Measurements from ENCODE around the gene HHEX.
"Not testable (repeated sequence)": the region's sequence is repeated elsewhere in the genome, so short reads cannot be mapped to it uniquely, and the experiment has no call there.

The HHEX gene

DNA sequence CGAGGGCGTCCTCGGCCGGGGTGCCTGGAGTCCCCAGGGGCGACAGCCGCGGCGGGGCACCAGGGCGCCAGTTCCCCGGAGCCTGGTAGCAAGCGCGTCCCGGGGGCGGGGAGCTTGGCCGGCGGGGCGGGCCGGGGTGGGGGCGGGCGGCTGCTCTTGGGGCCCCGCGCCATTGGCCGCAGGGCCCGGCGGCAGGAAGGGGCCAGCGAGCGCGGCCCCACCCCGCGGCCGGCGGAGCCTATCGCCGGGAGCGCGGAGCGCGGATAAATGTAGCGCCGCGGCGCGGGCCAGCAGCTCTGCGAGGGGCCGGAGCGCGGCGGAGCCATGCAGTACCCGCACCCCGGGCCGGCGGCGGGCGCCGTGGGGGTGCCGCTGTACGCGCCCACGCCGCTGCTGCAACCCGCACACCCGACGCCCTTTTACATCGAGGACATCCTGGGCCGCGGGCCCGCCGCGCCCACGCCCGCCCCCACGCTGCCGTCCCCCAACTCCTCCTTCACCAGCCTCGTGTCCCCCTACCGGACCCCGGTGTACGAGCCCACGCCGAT, at the start of gene HHEX:
Gene HHEX (plus strand): TSS at position 293 of the 548 bp plus-strand sequence. CDS start 32 bp downstream, at position 325.
- FAIRE-seq = no peak

DNA sequence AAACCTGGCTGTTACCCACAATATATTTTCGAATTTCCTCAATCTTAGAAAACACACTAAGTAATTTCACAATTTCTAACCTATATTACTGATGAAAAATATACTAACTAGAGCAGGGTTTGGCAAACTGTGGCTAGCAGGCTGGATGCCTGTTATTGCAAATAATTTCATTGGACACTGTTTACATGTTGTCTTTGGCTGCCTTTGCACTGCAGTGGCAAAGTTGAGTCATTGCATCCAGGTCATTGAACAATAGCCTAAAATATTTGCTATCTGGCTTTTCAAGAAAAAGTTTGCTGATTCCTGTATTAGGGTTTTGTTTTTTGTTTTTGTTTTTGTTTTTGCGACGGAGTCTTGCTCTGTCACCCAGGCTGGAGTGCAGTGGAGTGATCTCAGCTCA, 49.6 kb upstream of the HHEX start:
- FAIRE-seq = no peak

DNA sequence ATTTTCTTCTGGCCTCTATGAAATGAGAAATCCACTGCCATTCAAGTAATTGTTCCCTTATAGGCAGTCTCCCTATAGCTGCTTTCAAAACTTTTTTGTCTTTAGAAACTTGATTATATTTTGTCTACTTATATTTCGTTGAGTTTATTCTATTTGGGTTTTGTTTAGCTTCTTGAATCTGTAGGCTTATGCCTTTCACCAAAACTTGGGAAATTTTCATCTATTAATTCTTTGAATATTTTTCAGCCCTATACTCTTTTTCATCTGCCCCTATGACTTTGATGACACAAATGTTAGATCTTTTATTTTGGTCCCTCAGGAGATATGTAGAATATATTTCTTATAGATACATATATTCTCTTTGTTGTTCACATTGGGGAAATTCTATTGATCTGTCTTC, 48.3 kb upstream of the HHEX start:
- no peak for FAIRE-seq

DNA sequence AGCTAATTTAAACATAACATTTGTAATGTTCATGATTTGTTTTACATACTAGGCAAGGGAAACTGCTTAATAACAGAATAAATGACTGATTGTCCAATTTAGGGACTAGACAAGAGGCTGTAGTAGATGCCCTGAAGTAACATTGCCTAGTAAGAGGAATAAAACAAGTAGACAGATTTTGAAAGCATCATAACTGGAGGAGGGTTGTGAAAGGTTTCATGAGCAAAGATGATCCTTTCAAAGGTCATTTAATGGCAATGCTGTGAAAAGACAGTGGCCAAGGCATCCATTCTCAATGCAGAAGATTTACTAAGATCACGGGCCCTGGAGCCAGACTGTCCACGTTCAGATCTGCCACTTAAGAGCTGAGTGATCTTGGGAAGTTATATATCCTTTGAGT, 44.8 kb upstream of the HHEX start:
- no peak for FAIRE-seq

DNA sequence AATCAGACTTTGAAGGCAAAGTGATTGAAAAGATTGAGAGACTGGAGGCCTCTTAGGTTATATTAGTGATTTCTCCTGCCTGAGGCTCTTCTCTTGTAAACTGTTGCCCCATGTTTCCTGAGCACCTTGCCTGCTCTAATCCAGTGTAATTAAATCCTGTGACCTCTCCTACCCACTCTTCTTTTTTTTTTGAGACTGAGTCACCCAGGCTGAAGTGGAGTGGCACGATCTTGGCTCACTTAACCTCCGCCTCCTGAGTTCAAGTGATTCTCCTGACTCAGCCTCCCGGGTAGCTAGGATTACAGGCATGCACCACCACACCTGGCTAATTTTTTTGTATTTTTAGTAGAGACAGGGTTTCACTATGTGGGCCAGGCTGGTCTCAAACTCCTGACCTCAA, 38.9 kb upstream of the HHEX start:
- not testable (repeated sequence) for FAIRE-seq

DNA sequence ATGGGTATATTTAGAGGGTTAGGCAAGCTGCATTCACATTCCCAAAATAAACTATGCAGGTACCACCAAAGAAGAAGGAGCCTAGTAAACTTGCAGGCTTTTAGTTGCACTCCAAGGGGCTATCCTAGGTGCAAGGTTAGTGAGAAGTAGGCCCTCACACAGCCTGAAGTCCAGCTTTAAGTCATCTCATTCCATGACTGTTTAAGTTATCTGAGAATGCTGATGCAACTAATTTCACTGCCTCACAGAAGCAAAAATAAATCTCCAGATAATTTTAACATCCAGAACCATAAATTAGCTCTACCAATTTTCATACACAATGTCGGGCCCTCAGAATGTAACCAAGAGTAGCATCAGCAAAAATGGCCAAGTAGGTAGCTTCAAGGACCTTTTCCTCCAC, 34.3 kb upstream of the HHEX start:
- no peak for FAIRE-seq

DNA sequence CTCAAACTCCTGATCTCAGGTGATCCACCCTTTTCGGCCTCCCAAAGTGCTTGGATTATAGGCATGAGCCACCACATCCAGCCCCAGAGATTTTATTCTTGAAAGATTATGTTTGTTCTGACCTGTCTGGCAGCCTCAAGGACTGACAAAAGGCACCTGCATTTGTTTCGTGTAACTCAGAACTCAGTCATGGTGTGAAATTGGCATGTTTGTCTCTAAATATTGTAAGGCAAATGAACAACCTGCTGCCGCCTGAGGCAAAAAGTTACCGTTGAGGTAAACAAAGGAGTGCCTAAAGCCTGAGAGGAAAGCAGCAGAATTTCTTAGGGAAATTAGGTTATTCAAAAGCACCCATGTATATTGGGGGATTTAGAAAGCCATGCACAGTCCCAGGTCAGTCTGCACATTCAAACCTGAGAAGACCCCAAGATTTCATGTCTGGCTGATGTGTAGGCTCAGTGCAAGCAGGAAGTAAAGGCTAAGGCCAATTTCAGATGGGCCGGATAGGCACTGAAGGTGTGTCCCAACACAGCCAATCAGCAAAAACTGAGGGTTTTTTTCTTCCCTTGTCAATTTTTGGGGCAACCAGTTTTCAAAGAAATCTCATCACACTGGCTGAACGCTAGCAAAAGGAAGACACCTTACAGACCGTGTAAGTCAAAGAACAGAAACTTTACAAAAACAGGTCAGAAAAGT, 33.3 kb upstream of the HHEX start:
- FAIRE-seq = no peak

DNA sequence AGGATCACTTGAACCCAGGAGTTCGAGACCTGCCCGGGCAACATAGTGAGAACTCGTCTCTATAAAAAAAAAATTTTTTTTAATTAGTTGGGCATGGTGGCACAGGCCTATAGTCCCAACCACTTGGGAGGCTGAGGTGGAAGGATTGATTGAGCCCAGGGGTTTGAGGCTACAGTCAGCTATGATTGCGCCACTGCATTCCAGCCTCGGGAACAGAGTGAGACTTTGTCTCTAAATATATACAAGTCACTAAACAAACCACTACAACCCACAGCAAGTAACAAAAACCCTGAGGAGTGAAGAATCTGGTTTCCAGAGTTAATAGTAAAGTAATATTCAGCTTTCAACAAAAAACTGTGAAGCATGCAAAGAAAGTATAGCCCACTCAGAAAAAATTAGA, 32.7 kb upstream of the HHEX start:
- no peak for FAIRE-seq

DNA sequence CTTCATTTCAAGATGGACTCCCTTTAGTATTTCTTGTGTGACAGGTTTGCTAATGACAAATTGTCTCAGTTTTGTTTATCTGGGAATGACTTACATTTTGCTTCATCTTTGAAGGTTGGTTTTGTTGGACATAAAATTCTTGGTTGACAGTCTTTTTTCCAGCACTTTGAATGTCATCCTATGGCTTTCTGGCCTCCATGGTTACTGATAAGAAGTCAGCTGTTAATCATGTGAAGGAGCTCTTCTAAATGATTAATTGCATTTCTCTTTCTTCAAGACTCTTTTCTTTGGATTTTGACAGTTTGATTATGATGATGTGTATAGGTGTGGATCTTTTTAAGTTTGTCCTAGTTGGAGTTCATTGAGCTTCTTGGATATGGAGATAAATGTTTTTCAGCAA, 26.9 kb upstream of the HHEX start:
- no peak for FAIRE-seq

DNA sequence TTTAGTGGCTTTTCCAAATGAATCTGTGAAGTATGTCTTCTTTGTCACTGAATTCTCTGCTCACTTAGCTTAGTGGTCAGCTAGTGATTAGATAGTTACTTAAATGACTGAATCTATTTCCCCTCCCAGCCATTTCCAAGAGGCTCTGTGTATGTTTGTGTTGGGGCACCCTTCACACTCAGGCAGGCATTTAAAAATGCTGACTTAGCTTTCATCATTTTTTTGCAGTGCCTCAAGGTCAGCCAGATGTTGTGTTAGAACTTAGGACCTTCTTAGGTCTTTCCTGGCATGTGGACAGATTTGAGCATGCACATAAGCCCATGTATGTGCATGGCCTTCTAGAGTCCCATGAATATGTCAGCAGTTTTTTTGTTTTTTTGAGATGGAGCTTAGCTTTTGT, 25.4 kb upstream of the HHEX start:
- no peak for FAIRE-seq

DNA sequence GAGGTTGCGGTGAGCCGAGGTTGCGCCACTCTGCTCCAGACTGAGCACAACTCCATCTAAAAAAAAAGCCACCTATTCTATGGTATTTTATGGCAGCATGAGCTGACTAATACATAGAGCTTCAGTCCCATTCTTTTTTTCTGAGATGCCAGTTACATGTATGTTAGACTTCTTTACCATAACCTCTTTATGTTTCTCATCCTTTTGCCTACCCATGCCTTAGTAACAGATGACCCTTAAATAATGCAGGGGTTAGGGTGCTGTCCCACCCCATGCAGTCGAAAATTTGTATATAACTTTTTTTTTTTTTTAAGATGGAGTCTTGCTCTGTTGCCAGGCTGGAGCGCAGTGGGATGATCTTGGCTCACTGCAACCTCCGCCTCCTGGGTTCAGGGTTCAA, 22.7 kb upstream of the HHEX start:
- no peak for FAIRE-seq

DNA sequence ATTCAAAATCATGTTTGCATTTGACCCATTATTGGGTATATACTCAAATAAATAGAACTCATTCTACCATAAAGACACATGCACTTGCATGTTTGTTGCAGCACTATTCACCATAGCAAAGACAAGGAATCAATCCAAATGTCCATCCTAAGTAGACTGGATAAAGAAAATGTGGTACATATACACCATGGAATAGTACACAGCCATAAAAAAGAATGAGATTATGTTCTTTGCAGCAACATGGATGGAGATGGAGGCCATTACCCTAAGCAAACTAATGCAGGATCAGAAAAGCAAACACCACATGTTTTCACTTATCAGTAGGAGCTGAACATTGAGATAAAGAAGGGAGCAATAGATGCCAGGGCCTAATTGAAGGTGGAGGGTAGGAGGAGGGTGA, 12.0 kb upstream of the HHEX start:
- no peak for FAIRE-seq

DNA sequence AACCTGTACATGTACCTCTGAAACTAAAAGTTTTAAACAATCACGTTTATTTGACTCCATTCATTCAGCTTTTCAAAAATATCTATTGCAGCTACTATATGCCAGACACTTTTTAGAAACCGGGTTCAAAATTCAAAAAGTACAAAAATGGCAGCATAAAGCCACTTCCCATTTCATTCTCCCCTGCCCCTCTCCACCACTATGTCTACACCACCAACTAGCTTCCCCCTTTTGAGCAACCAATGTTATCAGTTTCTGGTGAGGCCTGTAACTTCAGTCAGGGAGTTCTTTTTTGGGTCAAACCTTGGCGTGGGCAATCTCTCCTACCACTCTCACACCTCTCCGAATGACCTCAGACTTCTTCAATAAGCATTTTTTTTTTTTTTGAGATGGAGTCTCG, 11.5 kb upstream of the HHEX start:
- no peak for FAIRE-seq

DNA sequence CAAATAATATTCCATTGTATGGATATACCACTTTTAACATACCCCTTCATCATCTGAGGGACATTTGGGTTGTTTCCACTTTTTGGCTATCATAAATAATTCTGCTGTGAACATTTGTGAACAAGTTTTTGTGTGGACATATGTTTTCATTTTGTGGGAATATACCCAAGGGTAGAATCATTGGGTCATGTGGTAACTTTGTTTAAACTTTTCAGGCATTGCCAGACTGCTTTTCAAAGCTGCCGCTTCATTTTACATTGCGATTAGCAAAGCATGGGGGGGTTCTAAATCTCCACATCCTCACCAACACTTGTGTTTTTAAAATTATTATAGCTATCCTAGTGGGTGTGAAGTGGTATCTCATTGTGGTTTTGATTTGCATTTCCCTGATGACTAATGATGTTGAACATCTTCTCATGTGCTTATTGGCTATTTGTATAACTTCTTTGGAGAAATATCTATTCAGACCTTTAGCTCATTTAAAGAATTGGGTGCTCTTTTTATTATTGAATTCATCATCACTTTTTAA, 8.4 kb upstream of the HHEX start:
- FAIRE-seq = no peak

DNA sequence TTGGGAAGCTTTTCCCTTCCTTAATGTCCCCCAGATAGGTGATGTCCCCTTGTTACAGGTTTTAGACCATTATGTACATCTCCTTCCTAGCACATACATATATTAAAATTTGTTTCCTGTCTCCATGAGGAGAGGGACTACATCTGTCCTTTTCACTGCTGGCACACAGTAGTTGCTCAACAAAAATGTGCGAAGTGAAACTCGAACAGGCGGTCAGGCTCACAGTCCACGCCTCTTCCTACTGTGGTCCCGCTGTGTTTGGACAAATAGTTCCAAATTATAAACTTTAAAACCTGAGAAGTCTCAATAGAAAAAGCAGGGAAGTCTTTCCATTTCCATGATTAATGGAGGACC, 1.2 kb upstream of the HHEX start:
- no peak for FAIRE-seq

DNA sequence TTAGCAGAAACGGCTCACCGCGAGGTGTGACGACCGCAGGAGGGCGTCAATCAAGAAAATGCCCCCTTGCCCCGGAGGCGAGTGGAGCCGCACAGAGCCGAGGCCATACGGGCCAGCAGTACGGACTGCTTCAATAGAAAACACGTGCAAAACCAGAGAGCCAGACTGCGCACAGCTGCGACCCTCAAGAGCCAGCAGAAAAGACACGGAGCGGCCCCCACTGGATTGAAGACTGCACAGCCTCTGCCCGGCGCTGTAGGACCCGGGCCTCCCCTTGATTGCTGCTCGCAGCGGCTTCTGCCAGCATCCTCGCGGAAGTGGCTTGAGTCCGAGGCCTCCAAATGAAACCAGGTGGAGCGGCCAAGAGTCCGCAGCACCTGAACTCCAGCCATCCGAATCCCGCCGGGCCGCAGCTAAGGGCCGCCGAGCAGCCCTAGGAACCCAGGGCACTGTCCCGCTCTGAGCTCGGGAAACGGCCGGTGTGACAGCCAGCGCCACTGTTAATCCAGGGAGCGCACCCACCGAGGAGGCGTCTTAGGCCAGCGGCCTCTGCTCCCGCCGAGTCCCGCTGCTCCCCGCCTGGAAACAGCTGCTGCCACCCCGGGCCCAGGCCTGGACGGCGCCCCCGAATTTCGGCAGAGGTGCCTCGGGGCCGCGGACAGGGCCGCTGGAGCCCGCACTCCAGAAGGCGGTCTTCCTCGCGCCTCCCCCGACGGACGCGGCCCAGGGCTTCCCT, 660 bp upstream of the HHEX start:
- FAIRE-seq = no peak

DNA sequence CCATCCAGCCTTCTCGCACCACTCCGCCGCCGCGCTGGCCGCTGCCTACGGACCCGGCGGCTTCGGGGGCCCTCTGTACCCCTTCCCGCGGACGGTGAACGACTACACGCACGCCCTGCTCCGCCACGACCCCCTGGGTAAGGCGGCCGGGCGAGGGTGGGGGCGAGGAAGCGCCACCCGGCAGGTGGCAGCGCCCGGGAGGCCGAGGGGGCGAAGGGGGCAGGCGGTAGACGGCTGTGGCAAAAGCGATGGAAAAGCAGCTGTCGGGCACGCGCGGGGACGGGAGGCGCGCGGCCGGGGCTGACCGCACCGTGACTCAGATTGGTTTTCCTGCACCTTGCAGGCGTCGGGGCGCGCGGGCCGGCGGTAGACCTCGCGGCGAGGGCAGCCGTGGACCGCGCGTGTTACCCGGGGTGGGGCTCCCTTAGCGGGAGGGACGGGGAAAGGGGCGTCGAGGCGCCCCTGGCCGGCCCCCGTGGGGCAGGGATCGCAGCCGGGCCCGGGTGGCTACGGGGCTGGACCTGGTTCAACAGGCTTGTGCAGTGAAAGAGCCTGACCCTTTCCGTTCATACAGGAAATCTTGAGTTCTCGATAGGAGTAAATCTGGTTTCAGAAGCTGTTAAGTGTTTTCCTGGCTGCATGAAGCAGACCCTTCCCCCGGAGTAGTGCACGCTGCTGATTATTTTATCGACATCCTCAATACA, 608 bp downstream of the HHEX start:
- no peak for FAIRE-seq

DNA sequence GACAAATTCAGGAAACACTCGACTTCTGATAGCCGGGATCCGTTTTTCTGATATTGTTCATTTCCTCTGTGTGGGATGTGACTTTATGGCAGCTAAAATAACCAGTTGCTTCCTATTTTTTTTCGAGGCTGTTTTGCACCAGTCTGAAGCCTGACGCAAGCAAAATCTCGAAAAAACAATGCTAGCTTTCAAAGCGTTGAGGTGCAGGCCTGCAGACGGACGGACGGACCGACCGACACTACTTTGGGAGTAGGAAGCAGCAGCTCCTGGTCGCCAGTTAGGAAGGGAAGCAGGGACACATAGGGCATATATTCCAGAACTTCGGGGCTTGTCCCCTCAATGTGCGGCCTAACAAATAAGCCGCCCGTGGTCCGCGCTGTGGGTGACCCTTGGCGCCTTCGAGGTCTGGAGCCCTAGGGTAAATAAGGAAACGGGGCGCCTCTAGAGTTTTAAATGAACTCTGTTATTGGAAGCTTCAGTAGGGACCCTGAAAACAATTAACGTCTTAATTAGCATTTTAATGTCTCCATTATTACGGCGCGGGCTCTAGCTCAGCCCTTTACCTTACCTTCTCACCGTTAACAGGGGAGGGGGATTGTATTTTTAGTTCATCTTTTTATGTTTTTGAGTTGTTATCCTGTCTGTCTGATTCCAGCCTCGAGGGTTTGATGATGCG, 1.3 kb downstream of the HHEX start:
- FAIRE-seq = no peak

DNA sequence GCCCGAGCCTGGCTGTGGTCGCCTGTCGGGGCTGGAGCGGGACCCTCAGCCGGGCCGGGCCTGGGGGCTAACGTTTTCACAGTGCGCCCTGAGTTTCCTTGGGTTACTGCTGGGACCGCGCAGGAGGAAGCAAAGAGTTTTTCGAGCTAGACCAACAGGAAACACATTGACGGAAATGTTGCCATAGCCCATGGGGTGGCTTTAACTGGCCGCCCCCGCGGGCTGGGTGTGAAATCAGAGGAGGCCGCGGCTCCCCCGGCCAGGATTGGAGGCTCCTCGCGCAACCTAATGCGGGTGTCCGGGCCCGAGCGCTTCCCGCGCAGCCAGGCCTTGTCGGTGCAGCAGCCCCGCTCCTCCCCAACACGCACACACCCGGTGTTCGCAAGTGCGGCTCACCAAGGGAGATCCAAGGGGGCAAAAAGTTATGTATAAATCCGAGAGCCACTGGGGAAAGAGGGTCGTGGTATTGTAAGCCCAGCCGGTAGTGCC, 1.9 kb downstream of the HHEX start:
- no peak for FAIRE-seq

DNA sequence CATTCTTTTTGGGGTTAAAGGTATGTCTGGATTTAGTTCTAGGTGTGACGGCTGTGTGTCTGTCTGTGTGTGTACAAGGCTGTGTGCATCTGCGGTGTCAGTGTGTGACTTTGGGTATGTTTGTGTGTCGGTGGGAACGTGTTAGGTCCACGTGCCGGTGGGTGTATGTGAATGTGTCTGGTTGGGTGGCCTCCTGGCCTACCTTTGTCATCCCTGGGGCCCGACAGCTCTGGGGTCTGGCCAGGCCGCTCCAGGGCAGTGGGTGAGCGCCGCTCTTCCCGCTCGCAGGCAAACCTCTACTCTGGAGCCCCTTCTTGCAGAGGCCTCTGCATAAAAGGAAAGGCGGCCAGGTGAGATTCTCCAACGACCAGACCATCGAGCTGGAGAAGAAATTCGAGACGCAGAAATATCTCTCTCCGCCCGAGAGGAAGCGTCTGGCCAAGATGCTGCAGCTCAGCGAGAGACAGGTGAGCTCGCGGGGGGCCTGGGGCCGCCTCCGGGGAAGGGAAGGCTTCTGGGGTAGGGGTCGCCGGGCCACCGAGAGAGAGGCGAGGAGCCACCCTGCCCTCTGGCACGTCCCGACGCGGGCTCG, 2.4 kb downstream of the HHEX start:
- FAIRE-seq = no peak

DNA sequence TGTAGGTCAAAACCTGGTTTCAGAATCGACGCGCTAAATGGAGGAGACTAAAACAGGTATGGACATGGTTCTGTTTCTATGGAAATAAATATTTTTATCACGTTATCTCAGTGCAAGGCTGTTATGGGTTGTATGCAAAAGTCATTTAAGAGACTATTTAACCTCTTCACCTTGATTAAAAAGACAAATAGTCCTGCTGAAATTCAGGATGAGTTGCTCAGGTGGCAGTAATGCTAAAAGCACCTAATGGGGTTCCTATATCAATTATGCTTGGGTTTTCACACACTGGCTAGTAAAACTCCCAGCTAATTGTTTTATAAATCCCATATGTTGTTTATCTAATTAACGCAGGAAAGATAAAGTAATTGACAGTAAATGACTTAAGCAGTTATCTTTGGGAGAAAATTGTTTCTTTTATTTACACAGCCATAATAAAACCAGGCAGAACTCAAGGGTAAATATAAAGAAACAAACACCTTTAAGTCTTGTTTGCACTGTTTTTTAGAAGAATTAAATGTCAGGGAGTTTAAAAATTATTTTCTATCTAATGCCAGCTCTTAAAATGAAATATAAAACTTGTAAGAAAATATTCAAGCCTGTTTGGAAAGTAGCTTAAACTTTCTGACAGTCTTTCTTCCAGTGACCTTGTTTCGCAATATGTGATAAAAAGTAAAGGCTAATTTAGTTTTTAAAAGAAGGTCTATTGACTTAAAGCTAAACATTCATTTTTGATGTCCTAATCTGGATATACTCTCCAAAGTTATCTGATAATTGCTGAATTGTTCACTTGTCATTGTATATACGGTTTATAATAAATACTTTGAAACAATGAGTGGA, 3.2 kb downstream of the HHEX start:
- no peak for FAIRE-seq

DNA sequence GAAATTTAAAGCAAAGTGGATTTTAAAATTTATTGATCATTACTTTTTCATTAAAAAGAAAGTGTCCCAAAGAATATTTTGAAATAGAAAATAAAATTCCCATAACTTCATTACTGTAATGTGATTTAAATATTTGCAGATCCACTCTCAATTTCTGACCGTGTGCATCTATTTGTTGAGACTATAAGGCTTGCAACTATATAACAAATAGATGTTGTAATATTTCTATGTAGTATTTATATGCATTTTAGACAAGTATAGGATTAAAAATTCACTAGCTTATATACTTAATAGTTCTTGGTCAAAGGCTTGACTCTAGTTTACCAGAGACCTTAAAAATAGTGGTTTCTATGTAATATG, 3.8 kb downstream of the HHEX start:
- FAIRE-seq = no peak
